Aorta (tissue), 5 donors: ENCODE measurements around the gene PRPF6. TPM values are rescaled to one million over a fixed set of nuclear protein-coding genes. Genes with fewer than 3 reads are reported as not detected.

Experiments used
- ATAC-seq: fragments of 200-7000 bp; cut with Tn5 transposase; one replicate; pipeline ENCODE4 v1.9.1; 2022; ENCODE audit warnings: moderate library complexity; ENCODE audit not compliant: low FRiP score
- DNase-seq, 2 donors: peaks; one replicate each; pipeline ENCODE4 v3.0.0-alpha.2; 2020
- H3K27ac ChIP-seq, 2 donors: one replicate each; pipeline ENCODE4 v1.5.1; 2013; ENCODE audit warnings: low read length in 2 of 2, mild to moderate bottlenecking in 2 of 2, moderate library complexity in 2 of 2, control low read depth in 1 of 2, inconsistent platforms in 1 of 2, low read depth in 1 of 2
- H3K27me3 ChIP-seq, 2 donors: one replicate each; pipeline ENCODE4 v1.6.1; 2013; ENCODE audit warnings: control low read depth in 1 of 2, low read length in 1 of 2, mild to moderate bottlenecking in 1 of 2, moderate library complexity in 1 of 2; ENCODE audit not compliant: insufficient read depth in 2 of 2, control insufficient read depth in 1 of 2
- H3K36me3 ChIP-seq, 2 donors: one replicate each; pipeline ENCODE4 v1.6.1; 2013; ENCODE audit warnings: control low read depth in 1 of 2, low read length in 1 of 2, mild to moderate bottlenecking in 1 of 2; ENCODE audit not compliant: insufficient read depth in 2 of 2, control insufficient read depth in 1 of 2
- H3K4me1 ChIP-seq, 2 donors: one replicate each; pipeline ENCODE4 v1.6.1; 2013; ENCODE audit warnings: low read length in 2 of 2, control low read depth in 1 of 2, mild to moderate bottlenecking in 1 of 2, moderate library complexity in 1 of 2; ENCODE audit not compliant: insufficient read depth in 2 of 2, control insufficient read depth in 1 of 2
- H3K4me3 ChIP-seq, 2 donors: one replicate each; pipeline ENCODE4 v1.5.1; 2013; ENCODE audit warnings: low read length in 2 of 2, control low read depth in 1 of 2, mild to moderate bottlenecking in 1 of 2
- H3K9me3 ChIP-seq: one replicate; pipeline ENCODE4 v1.6.1; 2013; ENCODE audit warnings: mild to moderate bottlenecking, low read length; ENCODE audit not compliant: control insufficient read depth
- WGBS, 2 donors: extraction: QIAGEN DNeasy Blood & Tissue Kit; methylation state at CpG; one replicate each; pipeline ENCODE4 v1.1.7; 2013; 5-methylcytosine and 5-hydroxymethylcytosine counted together
- intact Hi-C, 2 donors: fragments of 100-400 bp; cut with DNase I; formaldehyde crosslinking; loops; one replicate each; pipeline versions ENCODE4 v1.14.2 to v1.15.0; 2022
- polyA plus RNA-seq, 2 donors: library from polyadenylated mRNA; stranded (reverse); fragments of 200-250 nt; gene quantifications; one replicate each; pipeline ENCODE4 v1.2.3, GENCODE V29; 2013
- total RNA-seq, 2 donors: library from RNA; stranded (reverse); fragmentation: NEBNext Ultra II Directional; extraction: Animal tissue kit (Norgen Biotek cat#: 25700); gene quantifications; one replicate each; pipeline ENCODE4 v1.2.1, GENCODE V29; 2021
- donor health status: healthy with polysubstance abuse.
- donor health status: Bipolar disorder and iron deficiency.
- donor health status: DM: no; HTN: no; CAD: no.
- donor health status: DM: no; HTN: no; CAD: no.
- donor health status: DM: yes; HTN: yes; CAD: no.

Gene PRPF6
- total and polyA plus RNA-seq, 4 donors = 20.9 to 59.1 (median 51.8) TPM

DNA sequence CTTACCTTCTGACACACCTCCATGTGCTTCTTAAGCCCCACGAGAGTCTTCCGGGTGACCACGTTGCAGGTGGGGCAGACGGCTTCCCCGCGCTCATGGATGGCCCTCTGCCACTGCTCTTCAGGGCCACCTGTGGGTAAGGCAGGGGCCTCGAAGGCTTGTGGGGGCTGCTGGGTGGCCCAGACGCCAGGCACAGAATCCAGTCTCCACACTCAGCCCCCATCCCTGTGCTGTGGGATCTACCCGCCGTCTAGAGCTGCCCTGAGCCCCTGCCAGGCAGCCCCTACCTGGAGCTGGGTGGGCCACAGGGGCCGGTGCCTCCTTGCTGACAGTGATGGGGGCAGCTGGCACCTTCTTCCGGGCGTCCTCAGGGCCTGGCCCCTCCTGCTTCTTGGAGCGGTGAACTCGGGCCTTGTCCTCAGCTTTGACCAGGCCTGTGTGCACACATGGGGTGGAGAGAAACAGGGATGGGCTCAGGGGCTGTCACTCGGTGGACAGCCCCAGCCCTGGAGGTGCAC, 17.1 kb upstream of the PRPF6 start:
- DNase-seq (no peak), ATAC-seq (no peak)
- Histone ChIP-seq H3K4me3 (no peak overlapping the region), H3K36me3 (peaks cover 0 to 5% of the 10 kb centered on the region in 2 donors), H3K9me3 (no peaks in the 10 kb centered on the region), H3K27me3 (no peaks in the 10 kb centered on the region), H3K27ac (no peak overlapping the region), H3K4me1 (no peaks in the 10 kb centered on the region)
- 91 to 92% methylated on average over 16 of the region's 16 CpGs for WGBS, 2 donors
- intact Hi-C loops = no loop called here

DNA sequence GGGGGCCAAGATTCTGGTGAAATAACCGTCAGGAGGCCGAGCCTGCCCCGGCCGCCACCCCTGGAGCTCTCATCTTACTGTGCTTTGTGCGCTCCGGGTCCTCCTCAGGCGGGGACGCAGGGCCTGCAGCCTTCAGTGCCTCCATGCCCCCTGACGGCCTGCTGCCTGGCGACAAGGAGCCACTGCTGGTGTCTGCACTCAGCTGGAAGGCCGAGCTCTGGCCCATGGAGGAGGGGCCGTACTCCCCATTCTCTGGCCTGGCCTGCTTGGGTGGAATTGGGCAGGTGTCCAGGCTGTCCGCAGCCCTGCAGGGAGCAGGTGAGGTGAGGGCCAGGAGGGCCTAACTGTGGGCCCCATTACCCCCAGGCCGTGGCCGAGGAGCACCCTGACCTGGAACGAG, 16.5 kb upstream of the PRPF6 start:
- Histone ChIP-seq H3K4me3 (no peak overlapping the region), H3K27ac (no peak overlapping the region), H3K9me3 (no peaks in the 10 kb centered on the region), H3K27me3 (no peaks in the 10 kb centered on the region), H3K36me3 (peaks cover 0 to 5% of the 10 kb centered on the region in 2 donors), H3K4me1 (no peaks in the 10 kb centered on the region)
- intact Hi-C loops = no loop called here
- DNase-seq (peak in 1 of 2 donors; percentile 73), ATAC-seq (no peak)
- WGBS, 2 donors = 94% methylated on average over 16 of the region's 16 CpGs

DNA sequence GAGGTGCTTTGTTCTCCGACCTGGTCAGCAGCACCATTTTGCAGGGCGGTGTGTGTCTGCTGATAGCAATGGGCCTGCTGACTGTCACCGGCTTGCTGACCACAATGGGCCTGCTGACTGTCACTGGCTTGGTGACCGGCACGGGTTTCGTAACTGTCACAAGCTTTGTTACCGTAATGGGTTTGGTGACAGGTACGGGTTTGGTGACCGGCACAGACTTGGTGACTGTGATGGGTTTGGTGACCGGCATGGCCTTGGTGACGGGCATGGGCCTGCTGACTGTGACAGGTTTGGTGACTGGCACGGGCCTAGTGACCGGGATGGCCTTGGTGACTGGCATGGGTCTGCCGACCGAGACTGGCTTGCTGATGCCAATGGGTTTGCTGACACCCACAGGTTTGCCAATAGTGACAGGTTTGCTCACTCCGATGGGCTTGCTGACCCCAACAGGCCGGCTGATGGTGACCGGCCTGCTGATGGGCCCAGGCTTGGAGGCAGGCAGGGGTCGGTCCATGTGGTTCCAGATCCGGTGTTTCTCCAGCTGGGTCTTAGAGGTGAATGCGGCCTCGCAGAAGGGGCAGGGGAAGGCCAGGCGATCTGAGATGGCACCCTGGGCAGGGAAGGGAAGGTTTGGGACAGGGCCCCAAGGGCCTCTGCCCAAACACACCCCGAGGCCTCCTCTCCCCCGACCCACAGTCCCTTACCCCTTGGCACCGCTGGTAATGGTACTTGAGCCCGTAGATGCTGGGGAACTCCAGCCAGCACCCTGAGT, 14.6 kb upstream of the PRPF6 start:
- ATAC-seq (no peak), DNase-seq (peak; percentile 50 to 75)
- Histone ChIP-seq H3K4me3 (no peak overlapping the region), H3K27ac (no peak overlapping the region), H3K27me3 (no peaks in the 10 kb centered on the region), H3K4me1 (no peaks in the 10 kb centered on the region), H3K36me3 (peaks cover 0 to 5% of the 10 kb centered on the region in 2 donors), H3K9me3 (no peaks in the 10 kb centered on the region)
- intact Hi-C loops = no loop called here
- WGBS, 2 donors = 93% methylated on average over 27 of the region's 27 CpGs

DNA sequence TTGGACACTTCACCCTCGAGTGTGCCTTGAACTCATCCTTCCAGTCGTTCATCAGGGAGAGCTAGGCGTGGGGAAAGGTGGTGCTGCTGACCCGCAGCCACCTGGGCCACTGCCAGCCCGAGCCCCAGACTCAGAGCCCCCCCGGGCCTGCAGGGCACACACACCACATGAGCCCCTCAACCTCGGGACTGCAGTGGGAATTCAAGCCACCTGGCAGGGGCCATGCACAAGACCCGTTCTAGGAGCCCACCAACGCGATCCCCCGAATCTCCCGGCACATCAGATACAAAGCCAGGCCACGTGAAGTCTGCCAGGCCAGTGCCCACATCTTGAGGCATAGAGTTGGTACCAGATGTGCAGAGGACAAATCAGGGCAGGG, 14.0 kb upstream of the PRPF6 start:
- ATAC-seq (no peak), DNase-seq (peak in 1 of 2 donors; percentile 63)
- H3K9me3 ChIP-seq = no peaks in the 10 kb centered on the region
- no peak overlapping the region for H3K4me3 ChIP-seq
- intact Hi-C loops = no loop called here
- no peaks in the 10 kb centered on the region for H3K27me3 ChIP-seq
- 90 to 91% methylated on average over 13 of the region's 13 CpGs for WGBS, 2 donors
- no peak overlapping the region for H3K27ac ChIP-seq
- peaks cover 0 to 5% of the 10 kb centered on the region in 2 donors for H3K36me3 ChIP-seq
- H3K4me1 ChIP-seq = no peaks in the 10 kb centered on the region

DNA sequence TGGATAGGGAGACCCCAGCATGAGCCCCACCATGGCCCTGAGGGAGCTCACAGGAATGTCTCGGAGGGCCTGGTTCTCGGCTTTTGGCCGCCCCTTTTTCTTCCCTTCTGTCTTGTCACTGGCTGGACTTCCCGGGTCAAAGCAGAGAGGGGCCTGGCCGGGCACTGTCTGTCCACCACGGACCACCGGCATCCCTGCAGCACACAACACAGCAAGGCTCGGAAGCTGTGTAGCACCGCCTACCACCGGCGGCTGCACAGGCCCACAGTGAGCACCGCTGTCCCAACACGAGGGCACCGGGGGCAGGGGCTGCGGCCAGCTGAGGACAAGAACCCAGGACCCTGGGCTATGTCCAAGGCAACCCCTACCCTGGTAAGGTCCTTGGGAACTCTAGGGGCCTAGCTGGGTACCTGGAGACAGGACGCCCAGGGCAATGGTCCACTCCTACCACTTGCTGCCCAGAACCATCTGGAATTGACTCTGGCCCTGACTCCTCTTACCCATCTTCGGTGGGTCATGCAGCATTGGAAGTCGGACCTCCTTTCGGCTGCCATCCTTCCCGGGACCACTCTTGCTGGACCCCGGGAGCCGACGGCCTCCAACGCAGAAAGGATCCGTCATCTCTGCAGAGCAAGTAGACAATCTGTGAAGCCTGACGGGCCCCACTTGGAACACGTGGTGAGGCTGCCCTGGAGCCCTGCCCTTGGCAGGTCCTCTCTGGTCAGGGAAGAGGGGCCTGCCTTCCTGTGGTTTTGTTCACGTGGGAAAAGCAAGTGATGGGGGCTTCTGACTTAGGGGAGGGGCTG, 13.4 kb upstream of the PRPF6 start:
- DNase-seq = peak in 1 of 2 donors; percentile 70
- Histone ChIP-seq H3K36me3 (peaks cover 0 to 5% of the 10 kb centered on the region in 2 donors), H3K4me1 (no peaks in the 10 kb centered on the region), H3K27ac (no peak overlapping the region), H3K27me3 (no peaks in the 10 kb centered on the region), H3K9me3 (no peaks in the 10 kb centered on the region), H3K4me3 (no peak overlapping the region)
- 87 to 89% methylated on average over 28 of the region's 28 CpGs for WGBS, 2 donors
- intact Hi-C loops = no loop called here
- no peak for ATAC-seq

DNA sequence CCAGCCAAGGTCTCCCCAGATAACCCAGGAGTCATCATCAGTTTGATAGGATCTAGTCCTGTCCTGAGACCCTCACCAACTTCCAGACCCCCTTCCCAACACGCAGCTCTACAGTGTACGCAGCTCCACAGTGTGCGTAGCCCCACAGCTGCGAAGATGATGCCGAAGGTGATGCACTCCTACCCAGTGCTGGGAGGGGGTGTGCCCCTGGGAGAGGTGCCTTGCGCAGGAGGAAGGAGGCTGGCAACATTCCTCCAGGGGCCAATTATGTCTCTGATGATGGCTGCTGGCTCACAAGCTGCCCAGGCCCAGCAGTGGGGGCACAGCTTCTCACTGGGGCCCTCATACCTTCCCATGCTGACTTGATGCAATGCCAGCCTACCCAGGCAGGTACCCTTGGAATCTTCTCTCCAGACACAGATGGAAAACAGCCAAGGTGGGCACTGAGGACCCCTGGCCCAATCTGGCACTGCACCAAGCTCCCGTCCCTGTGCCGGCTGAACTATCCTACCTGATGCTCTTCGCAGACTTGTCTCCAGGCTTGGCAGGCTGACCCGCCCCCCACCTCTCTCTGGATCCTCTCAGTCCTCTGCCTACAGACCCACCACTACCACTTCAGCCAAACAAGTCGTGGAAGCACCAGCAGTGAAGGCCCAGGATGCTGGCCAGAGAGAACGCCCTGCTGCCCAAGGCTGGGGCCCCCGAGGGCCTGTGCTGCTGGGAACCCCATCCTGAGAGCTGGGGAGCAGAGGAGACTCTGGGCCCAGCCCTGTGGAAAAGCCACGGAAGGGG, 12.6 kb upstream of the PRPF6 start:
- H3K4me3 ChIP-seq = no peak overlapping the region
- 72 to 74% methylated on average over 14 of the region's 14 CpGs for WGBS, 2 donors
- peak in 1 of 2 donors; percentile 71 for DNase-seq

DNA sequence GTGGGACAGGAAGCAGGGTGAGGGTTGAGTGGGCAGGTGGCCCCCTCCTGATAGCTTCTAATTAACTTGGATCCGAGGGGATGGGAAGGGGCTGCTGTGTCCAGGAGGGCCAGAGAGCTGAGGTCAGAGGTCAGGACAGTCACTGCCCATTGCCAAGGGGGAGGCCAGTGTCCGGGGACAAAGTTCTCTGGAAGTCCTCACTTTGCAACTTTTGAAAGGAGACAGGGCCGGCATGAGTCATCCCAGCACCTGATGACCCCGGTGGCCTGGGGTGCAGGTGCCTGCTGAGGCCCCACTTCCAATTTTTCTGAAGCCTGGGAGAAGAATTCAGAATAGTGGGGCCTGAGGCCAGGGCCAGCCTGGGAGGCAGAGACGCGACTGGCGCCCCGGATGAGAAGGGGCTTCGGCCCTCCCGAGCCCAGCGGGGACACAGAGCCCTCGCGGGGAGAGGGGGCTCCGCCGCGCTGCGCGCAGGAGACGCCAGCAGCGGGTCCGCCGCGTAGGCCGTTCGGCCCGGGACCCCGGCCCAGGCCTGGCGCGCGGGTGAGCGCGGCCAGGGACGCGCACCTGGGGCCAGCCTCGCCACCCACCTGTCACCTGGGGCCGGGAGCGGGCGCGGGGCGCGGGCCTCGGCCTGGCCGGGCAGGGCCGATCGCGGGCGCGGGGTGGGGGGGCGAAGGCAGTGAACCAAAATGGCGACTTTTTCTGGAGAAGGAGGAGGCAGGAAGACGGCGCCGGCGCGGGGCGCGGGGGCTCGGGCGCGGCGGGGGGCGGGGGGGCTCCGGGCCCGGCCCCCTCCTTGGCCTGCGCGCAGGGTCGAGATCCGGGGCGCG, 11.8 kb upstream of the PRPF6 start:
- Histone ChIP-seq H3K4me1 (no peaks in the 10 kb centered on the region), H3K9me3 (no peaks in the 10 kb centered on the region), H3K4me3 (peak overlapping the region; percentile 80 to 86), H3K27me3 (no peaks in the 10 kb centered on the region), H3K36me3 (peaks cover 0 to 3% of the 10 kb centered on the region in 2 donors), H3K27ac (no peak overlapping the region)
- 1% methylated on average over 31 to 70 of the region's 70 CpGs for WGBS, 2 donors
- no peak for ATAC-seq
- DNase-seq = peak; percentile 61 to 81
- intact Hi-C loops = no loop called here

More for the DNA sequence above, 12.6 kb upstream of the PRPF6 start:
- H3K9me3 ChIP-seq = no peaks in the 10 kb centered on the region
- intact Hi-C loops = no loop called here
- H3K4me1 ChIP-seq = no peaks in the 10 kb centered on the region
- no peak for ATAC-seq
- H3K27ac ChIP-seq = no peak overlapping the region
- peaks cover 0 to 5% of the 10 kb centered on the region in 2 donors for H3K36me3 ChIP-seq
- no peaks in the 10 kb centered on the region for H3K27me3 ChIP-seq
